ENCODE results near the gene GABBR1. TPM values are rescaled to one million over a fixed set of nuclear protein-coding genes. Genes with fewer than 3 reads are reported as not detected.

GABBR1 gene
- total RNA-seq, 4 donors from 2014 or later = 20.4 to 34.3 (median 23.8) TPM

- Histone ChIP-seq H3K4me1 (no peaks in the 10 kb centered on the region), H3K9me3 (no peaks in the 10 kb centered on the region), H3K4me3 (replicated peaks in 1 of 3) (no peak overlapping the region), H3K36me3 (peaks cover 14 to 20% of the 10 kb centered on the region in 2 donors), H3K27me3 (no peaks in the 10 kb centered on the region), H3K27ac (no peak overlapping the region)
- no peak for DNase-seq
- 97% methylated on average over 4 of the region's 4 CpGs for WGBS, 2 donors
- intact Hi-C loops (cut with DNase I) = no loop called here
- no peak for TF ChIP-seq CTCF (IDR thresholded peaks at IDR 0.05)
- TF ChIP-seq POLR2A (IDR thresholded peaks at IDR 0.05) = no peak
Measured at GRCh38 chr6:29610540-29610939, 22.4 kb downstream of the GABBR1 start.

- H3K4me3 ChIP-seq (replicated peaks in 1 of 3) = no peak overlapping the region
- H3K36me3 ChIP-seq = peaks cover 14 to 19% of the 10 kb centered on the region in 2 donors
- TF ChIP-seq POLR2A (IDR thresholded peaks at IDR 0.05) = no peak
- no peak for TF ChIP-seq CTCF (IDR thresholded peaks at IDR 0.05)
- intact Hi-C loops (cut with DNase I) = no loop called here
- H3K9me3 ChIP-seq = no peaks in the 10 kb centered on the region
- H3K4me1 ChIP-seq = no peaks in the 10 kb centered on the region
- no peaks in the 10 kb centered on the region for H3K27me3 ChIP-seq
- H3K27ac ChIP-seq = no peak overlapping the region
- DNase-seq = no peak
Measured at GRCh38 chr6:29608131-29608530, 24.9 kb downstream of the GABBR1 start.

- intact Hi-C loops (cut with DNase I) = no loop called here
- H3K4me3 ChIP-seq (replicated peaks in 1 of 3) = no peak overlapping the region
- TF ChIP-seq POLR2A (IDR thresholded peaks at IDR 0.05) (no peak), CTCF (IDR thresholded peaks at IDR 0.05) (no peak)
- no peaks in the 10 kb centered on the region for H3K27me3 ChIP-seq
- peaks cover 11 to 14% of the 10 kb centered on the region in 2 donors for H3K36me3 ChIP-seq
- no peaks in the 10 kb centered on the region for H3K4me1 ChIP-seq
- H3K27ac ChIP-seq = no peak overlapping the region
- no peak for DNase-seq
- no peaks in the 10 kb centered on the region for H3K9me3 ChIP-seq
- WGBS, 2 donors = 93 to 100% methylated on average over 2 of the region's 2 CpGs
Measured at GRCh38 chr6:29603930-29604329, 29.1 kb downstream of the GABBR1 start.

- Histone ChIP-seq H3K9me3 (no peaks in the 10 kb centered on the region), H3K4me3 (replicated peaks in 1 of 3) (no peak overlapping the region), H3K27me3 (no peaks in the 10 kb centered on the region), H3K36me3 (peaks cover 6 to 14% of the 10 kb centered on the region in 2 donors), H3K4me1 (no peaks in the 10 kb centered on the region), H3K27ac (no peak overlapping the region)
- no peak for DNase-seq
- no peak for TF ChIP-seq POLR2A (IDR thresholded peaks at IDR 0.05)
- TF ChIP-seq CTCF (IDR thresholded peaks at IDR 0.05) = no peak
- WGBS, 2 donors = 89 to 91% methylated on average over 11 of the region's 11 CpGs
- intact Hi-C loops (cut with DNase I) = no loop called here
Measured at GRCh38 chr6:29603456-29603855, 29.5 kb downstream of the GABBR1 start.

- H3K9me3 ChIP-seq = no peaks in the 10 kb centered on the region
- no peak overlapping the region for H3K27ac ChIP-seq
- TF ChIP-seq POLR2A (IDR thresholded peaks at IDR 0.05) = no peak
- TF ChIP-seq CTCF (IDR thresholded peaks at IDR 0.05) = no peak
- H3K27me3 ChIP-seq = no peaks in the 10 kb centered on the region
- no peaks in the 10 kb centered on the region for H3K4me1 ChIP-seq
- no peak overlapping the region for H3K4me3 ChIP-seq (replicated peaks in 1 of 3)
- no peak for DNase-seq
- 84 to 86% methylated on average over 12 of the region's 12 CpGs for WGBS, 2 donors
- peaks cover 2 to 14% of the 10 kb centered on the region in 2 donors for H3K36me3 ChIP-seq
- intact Hi-C loops (cut with DNase I) = no loop called here
Measured at GRCh38 chr6:29602564-29603361, 30.2 kb downstream of the GABBR1 start.
